ENCODE measurements around the gene OR5B2.
"Not testable (repeated sequence)": the region's sequence is repeated elsewhere in the genome, so short reads cannot be mapped to it uniquely, and the experiment has no call there.

OR5B2 gene

DNA sequence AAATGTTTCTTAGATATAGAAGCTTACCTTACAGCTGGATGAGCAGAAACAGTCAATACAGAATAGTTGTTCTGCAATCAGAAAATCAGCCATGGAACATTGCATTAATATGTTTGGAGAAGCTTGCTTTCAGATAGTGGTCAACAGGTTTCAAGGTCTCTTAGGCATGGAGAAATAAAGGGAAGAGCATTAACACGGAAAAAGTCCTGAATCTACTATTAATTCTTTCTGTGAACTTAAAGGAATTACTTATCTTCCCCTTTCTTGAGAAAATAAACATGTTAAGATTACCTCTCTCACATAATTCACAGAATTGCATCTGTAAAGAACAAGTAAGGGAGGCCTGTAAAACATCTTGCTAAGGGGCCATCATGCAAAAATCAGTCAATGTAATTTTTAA, 21.1 kb downstream of the OR5B2 start, which contains the start of gene OR5B3:
TSS of gene OR5B3 (minus strand) at position 101 of the 400 bp plus-strand sequence. CDS start 3,465 bp downstream, outside the sequence.
- Histone ChIP-seq H3K27me3 (ENCODE audit: control insufficient read depth in 1 of 2, insufficient read depth in 2 of 2, low read length in 2 of 2) (no peaks in the 10 kb centered on the region), H3K9ac (ENCODE audit: low read length) (no peak within 1 kb of the TSS), H3K4me3 (ENCODE audit: low read depth in 1 of 2, low read length in 2 of 2) (no peak within 1 kb of the TSS), H3K9me3 (ENCODE audit: low read length) (no peaks in the 10 kb centered on the region), H3K36me3 (ENCODE audit: insufficient read depth, low read length) (no peaks in the 10 kb centered on the region), H3K27ac (ENCODE audit: low read depth, low read length) (no peak within 1 kb of the TSS), H3K4me1 (ENCODE audit: insufficient read depth, low read length) (no peaks in the 10 kb centered on the region)

GRCh38 chr11:58399622-58400021, 28.3 kb downstream of the OR5B2 start:
- H3K9ac ChIP-seq (ENCODE audit: low read length); H3K36me3 ChIP-seq (ENCODE audit: insufficient read depth, low read length); H3K9me3 ChIP-seq (ENCODE audit: low read length); H3K27me3 ChIP-seq (ENCODE audit: control insufficient read depth in 1 of 2, insufficient read depth in 2 of 2, low read length in 2 of 2); H3K4me1 ChIP-seq (ENCODE audit: insufficient read depth, low read length); H3K27ac ChIP-seq (ENCODE audit: low read depth, low read length); H3K4me3 ChIP-seq (ENCODE audit: low read depth in 1 of 2, low read length in 2 of 2): not testable (repeated sequence)

DNA sequence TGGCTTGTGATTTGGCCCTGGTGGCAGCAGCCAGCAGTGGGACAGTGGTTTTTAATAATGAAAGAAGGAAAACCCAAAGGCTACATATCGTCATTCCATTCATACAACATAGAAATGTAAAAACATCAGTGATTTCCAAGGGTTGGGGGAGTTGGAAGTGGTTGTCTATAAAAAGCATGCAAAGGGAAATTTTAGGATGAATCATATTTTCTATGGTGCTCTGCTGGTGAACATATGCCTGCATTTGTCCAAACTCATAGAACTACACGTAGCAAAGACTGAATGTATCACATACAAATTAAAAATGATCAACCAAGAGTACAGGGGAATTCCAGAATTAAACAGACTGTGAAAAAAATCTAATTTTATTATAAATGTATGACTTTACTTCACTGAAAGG, 32.3 kb downstream of the OR5B2 start:
- H3K4me1 ChIP-seq (ENCODE audit: insufficient read depth, low read length): no peaks in the 10 kb centered on the region
- H3K9me3 ChIP-seq (ENCODE audit: low read length): no peaks in the 10 kb centered on the region
- H3K27me3 ChIP-seq (ENCODE audit: control insufficient read depth in 1 of 2, insufficient read depth in 2 of 2, low read length in 2 of 2): no peaks in the 10 kb centered on the region
- H3K36me3 ChIP-seq (ENCODE audit: insufficient read depth, low read length): no peaks in the 10 kb centered on the region
- H3K4me3 ChIP-seq (ENCODE audit: low read depth in 1 of 2, low read length in 2 of 2): no peak overlapping the region
- H3K9ac ChIP-seq (ENCODE audit: low read length): no peak overlapping the region
- H3K27ac ChIP-seq (ENCODE audit: low read depth, low read length): no peak overlapping the region

DNA sequence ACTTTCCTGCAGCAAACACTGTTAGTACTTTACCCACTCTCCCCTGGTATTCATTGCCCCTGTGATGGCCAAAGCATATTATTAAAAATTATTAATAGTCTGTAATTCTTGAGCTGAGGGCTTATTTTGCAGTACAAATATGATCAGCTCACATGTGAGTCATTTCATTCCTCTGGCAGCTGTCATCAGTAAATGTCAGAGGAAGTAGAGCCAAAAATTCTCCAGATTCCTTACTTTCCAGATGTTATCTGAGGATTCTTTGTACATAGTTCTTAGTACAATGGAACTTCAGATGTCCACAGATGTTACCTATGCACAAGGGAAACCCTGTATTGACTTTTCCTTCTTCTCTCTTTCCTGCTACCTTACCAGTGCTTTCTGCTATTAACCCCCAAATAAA, 33.7 kb downstream of the OR5B2 start:
- Histone ChIP-seq H3K36me3 (ENCODE audit: insufficient read depth, low read length) (no peaks in the 10 kb centered on the region), H3K4me3 (ENCODE audit: low read depth in 1 of 2, low read length in 2 of 2) (no peak overlapping the region), H3K27me3 (ENCODE audit: control insufficient read depth in 1 of 2, insufficient read depth in 2 of 2, low read length in 2 of 2) (no peaks in the 10 kb centered on the region), H3K4me1 (ENCODE audit: insufficient read depth, low read length) (no peaks in the 10 kb centered on the region), H3K27ac (ENCODE audit: low read depth, low read length) (no peak overlapping the region), H3K9ac (ENCODE audit: low read length) (no peak overlapping the region), H3K9me3 (ENCODE audit: low read length) (no peaks in the 10 kb centered on the region)

DNA sequence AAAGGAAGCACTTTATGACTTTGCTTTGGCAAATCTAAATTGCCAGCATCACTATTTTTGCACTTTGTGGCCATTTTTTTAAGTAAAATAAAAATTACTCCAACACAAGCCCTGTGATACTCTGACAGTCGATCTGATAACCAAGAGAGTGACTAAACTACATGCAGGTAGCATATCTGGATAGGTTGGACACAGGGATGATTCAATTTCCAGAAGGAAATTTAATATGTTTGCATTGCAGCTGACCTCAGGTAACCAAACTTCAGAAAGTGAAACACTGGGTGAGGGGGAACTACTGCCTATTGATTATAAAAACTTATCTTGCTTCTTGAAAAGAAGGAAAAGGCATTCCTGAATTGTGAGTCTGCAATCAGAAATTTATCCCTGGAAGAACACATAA, 35.2 kb downstream of the OR5B2 start:
- Histone ChIP-seq H3K36me3 (ENCODE audit: insufficient read depth, low read length) (no peaks in the 10 kb centered on the region), H3K4me3 (ENCODE audit: low read depth in 1 of 2, low read length in 2 of 2) (no peak overlapping the region), H3K27ac (ENCODE audit: low read depth, low read length) (no peak overlapping the region), H3K9ac (ENCODE audit: low read length) (no peak overlapping the region), H3K27me3 (ENCODE audit: control insufficient read depth in 1 of 2, insufficient read depth in 2 of 2, low read length in 2 of 2) (no peaks in the 10 kb centered on the region), H3K9me3 (ENCODE audit: low read length) (no peaks in the 10 kb centered on the region), H3K4me1 (ENCODE audit: insufficient read depth, low read length) (no peaks in the 10 kb centered on the region)

DNA sequence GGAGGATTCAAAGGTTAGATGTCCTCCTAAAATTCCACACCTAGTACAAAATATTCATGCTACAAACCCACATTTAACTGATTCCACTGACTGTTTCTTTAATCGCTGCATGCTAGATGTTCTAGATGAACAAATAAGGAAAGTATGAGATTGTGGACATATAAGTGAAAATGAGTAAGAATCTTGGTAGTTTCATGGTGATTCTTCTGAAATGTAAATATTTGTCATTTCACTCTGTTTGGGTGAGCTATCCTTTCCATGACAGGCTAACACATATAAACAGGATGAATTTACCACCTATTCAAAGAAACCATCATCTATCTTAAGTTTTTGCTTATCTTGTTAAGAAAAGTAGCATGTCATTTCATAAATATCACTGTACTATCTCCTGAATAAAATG, 36.0 kb downstream of the OR5B2 start:
- Histone ChIP-seq H3K36me3 (ENCODE audit: insufficient read depth, low read length) (no peaks in the 10 kb centered on the region), H3K9ac (ENCODE audit: low read length) (no peak overlapping the region), H3K27ac (ENCODE audit: low read depth, low read length) (no peak overlapping the region), H3K27me3 (ENCODE audit: control insufficient read depth in 1 of 2, insufficient read depth in 2 of 2, low read length in 2 of 2) (no peaks in the 10 kb centered on the region), H3K4me3 (ENCODE audit: low read depth in 1 of 2, low read length in 2 of 2) (no peak overlapping the region), H3K9me3 (ENCODE audit: low read length) (no peaks in the 10 kb centered on the region), H3K4me1 (ENCODE audit: insufficient read depth, low read length) (no peaks in the 10 kb centered on the region)

DNA sequence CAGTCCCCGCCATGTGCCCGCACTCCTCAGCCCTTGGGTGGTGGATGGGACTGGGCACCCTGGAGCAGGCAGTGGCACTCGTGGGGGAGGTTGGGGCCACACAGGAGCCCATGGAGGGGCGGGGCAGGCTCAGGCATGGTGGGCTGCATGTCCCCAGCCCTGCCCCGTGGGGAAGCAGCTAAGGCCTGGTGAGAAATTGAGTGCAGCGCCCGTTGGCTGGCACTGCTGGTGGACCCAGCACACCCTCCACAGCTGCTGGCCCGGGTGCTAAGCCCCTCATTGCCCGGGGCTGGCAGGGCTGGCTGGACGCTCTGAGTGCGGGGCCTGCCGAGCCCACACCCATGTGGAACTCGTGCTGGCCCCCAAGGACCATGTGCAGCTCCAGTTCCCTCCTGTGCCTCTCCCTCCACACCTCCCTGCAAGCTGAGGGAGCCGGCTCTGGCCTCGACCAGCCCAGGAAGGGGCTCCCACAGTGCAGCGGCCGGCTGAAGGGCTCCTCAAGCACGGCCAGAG, 37.3 kb downstream of the OR5B2 start:
- Histone ChIP-seq H3K9me3 (ENCODE audit: low read length) (no peaks in the 10 kb centered on the region), H3K36me3 (ENCODE audit: insufficient read depth, low read length) (no peaks in the 10 kb centered on the region), H3K9ac (ENCODE audit: low read length) (no peak overlapping the region), H3K27me3 (ENCODE audit: control insufficient read depth in 1 of 2, insufficient read depth in 2 of 2, low read length in 2 of 2) (no peaks in the 10 kb centered on the region), H3K4me3 (ENCODE audit: low read depth in 1 of 2, low read length in 2 of 2) (no peak overlapping the region), H3K27ac (ENCODE audit: low read depth, low read length) (no peak overlapping the region), H3K4me1 (ENCODE audit: insufficient read depth, low read length) (no peaks in the 10 kb centered on the region)

Measured in muscle layer of colon (tissue), 2 donors.